Superior temporal gyrus (tissue), 1 donor: ENCODE data around the gene FAM210A.

Experiments
- DNase-seq: peaks from one replicate; pipeline ENCODE4 v3.0.0-alpha.2; 2016; ENCODE audit errors: extremely low spot score

Gene FAM210A

DNA sequence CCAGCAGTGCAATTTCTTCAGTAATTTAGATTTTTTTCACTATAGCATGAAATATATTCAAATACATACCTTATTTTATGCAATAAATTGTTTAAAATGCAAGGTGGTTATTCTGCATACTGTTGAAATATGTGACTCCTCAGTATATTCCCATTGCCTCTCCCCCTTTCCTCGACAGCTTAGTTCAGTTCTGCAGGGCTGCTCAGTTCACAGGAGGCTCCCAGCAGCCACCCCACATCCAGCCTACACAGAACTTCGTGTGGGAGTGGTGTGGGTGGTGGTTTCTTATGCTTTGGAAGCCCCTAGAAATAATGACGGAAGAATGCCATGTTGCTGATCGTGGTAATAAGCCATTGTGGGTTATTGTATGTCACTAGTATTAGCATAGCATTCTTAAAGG is 79.7 kb downstream of the FAM210A start:
- no peak for DNase-seq

- no peak for DNase-seq
These were observed 81.3 kb downstream of the FAM210A start for GRCh38 chr18:13645093-13645492.

GRCh38 chr18:13643261-13643751 is 83.1 kb downstream of the FAM210A start:
- no peak for DNase-seq

DNA sequence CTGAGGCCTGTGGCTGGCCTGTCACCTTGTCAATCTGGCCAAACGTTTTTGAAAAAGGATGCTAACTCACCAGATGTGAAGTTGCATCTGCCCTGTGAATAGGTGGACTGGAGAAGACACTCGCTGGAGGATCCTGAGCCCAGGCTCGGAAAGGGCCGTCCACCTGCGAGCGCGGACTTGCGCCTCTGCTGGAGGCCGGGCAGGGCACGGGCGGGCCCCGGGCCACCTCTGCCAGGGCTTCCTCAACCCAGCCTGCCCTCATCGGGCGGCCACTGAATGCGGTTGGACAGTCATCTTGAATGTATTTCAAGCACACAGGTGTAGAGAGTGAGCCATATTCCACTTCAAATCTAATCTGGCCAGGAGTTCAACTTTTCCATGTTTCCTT is 83.9 kb downstream of the FAM210A start:
- DNase-seq, result no peak

DNA sequence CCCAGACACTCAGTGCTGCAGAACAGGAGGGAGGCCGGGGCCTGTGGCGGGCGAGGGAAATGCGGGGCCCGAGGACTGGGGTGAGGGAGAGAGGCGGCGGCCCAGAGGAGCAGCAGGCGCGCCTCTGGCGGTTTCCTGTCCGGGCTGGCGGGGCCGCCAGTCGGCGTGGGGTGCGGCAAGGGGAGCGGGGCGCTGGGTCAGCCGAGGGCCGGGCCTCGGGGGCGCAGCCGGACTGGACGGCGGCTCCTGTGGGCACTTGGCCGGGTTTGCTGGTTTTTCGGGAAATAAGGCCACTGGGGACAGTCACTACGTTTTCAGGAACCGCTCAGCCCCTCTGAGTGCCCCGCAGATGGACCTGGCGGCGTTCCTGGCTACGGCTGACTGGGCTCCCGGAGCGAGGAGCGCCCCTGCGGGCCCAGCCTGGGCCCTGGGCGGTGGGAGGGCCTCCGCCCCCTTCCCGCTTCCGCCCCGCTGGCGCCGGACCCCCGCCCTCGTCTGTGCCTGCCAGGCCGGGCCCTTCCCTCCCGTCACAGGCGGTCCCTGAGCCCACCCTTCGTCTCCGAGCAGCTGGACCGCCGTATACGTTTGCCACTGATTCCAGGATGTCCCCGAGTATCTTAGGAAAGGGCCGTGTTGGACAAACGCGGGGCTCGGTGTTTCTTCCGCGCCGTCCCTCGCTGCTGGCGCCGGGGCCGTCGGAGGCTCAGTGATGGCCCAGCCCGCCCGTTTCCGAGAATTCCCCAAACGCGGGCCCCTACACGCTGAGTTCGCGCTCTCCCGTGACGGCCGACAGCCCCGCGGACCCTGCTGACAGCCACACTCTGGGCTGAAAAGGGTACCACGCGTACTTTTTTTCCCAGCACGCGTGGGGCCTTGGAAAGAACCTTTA is 84.6 kb downstream of the FAM210A start:
- DNase-seq, result no peak

DNA sequence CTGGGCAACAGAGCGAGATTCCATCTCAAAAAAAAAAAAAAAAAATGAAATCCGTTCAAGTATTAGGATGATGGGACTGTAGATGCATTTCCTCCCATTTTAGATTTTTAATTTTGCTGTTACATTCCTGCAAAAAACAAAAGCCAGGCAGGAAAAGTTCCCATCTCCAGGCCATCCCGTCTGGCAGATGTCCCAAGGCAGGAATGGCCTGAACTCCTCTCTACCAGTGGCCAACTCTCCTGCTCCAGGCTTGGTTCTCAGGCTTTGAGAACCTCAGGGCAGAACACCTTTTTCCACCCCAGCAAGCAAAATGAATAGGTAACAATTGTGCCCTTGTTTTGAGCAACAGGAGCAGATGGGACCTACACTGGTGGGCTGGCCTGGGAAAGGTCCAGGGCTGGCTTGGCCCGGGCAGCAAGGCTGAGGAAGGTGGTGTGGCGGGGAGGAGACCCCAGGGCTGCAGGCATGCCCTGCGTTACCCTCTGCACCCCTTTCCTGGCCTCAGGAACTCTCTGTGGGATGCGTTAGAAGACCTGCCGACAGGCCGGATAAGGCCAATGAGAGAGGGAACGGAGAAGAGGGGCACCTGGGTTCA is 86.0 kb downstream of the FAM210A start:
- no peak for DNase-seq

DNA sequence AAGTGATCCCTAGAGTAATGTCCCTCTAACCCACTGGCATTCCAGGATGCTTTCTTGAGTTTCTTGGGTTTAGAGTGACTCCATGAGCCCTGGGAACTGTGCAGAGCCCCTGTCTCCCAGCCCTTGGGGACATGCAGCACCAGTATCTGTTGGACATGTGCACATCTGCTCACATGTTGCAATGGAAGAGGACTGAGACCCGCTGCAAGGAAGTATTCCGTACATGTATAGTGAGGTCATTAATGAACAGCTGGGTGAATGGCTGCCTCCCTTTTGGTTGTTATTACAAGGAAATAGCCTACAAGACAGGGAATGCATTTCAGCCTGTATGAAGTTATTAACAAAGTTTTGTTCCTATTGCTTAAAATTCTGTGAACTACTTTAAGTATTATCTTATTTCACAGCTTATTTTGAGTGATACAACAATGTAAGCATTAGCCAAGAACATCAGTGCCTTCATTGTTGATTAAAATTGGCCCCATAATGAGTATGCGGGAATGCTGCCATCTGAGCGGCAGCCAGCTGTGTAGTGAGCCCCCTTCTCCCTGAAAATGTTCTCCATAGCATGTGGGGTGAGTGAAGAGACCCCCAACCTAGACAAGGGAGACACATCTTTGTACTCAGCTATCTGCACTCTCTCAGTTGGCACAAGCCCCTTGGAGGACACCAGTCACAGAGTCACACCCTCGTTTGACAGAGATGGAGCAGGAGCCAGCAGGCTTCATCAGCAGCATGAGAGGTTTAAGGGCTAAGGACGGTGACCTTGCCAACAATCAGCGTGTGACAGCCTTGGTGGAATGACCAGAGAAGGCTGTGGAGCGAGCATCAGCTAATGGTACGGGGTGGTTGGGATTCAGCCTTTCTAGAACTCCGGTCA is 87.4 kb downstream of the FAM210A start:
- DNase-seq, result no peak

DNA sequence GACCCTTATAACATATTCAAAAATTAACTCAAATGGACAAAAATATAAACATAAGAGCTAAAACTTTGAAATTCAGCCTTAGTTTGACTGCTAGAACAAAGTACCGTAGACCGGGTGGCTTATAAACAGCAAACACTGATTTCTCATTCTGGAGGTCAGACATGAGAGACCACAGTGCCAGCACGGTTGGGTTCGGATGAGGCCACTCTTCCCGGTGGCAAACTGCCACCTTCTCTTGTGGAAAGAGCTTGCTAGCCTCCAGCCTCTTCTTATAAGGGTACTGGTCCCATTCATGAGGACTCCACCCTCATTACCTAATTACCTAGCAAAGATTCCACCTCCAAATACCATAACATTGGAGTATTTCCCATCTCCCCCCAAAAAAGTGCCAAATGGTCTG is 91.3 kb downstream of the FAM210A start:
- DNase-seq, result peak; percentile 77

- DNase-seq, result no peak
These were observed 92.7 kb downstream of the FAM210A start for GRCh38 chr18:13633700-13634099.

- no peak for DNase-seq
These were observed 95.6 kb downstream of the FAM210A start for GRCh38 chr18:13630716-13631268.

- peak; percentile 95 for DNase-seq
These were observed 96.3 kb downstream of the FAM210A start for GRCh38 chr18:13629841-13630715.

- peak; percentile 54 for DNase-seq
These were observed 98.1 kb downstream of the FAM210A start for GRCh38 chr18:13628211-13628610.

DNA sequence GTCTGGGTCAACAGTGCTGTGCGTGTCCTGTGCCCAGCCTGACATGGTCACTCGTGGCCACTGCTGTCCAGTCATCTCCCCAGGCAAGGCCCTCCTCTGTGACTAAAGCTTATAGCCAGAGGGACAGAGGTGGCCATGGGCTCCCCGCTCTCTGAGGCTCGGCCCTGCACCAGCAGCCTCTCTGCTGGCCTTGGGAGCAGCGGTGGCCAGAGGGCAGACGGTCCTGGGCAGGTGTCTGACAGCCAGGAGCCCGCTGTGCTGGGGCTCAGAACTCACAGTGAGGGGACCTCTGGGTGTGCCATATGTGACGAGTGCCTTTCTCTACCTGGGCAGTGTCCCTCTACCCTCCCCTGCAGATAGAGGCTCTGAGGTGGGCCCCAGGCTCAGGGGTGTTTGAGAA is 98.7 kb downstream of the FAM210A start:
- DNase-seq, result no peak

DNA sequence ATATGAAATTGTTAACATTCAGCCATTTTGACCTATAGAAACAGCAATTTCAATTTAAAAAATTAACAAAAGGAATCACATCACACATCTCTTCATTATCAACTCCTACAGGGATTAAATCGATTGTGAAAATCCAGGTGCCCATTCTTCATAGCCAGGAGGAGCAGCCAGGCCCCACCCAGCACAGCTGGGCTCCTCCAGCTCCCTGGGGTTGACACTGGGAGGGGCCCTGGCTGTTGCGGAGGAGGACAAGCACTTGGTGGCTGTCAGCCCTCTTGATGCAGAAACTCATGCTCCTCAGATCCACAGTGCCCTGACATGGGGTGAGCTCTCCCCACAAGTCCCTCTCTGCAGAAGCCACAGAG is 99.8 kb downstream of the FAM210A start:
- DNase-seq, result no peak

DNA sequence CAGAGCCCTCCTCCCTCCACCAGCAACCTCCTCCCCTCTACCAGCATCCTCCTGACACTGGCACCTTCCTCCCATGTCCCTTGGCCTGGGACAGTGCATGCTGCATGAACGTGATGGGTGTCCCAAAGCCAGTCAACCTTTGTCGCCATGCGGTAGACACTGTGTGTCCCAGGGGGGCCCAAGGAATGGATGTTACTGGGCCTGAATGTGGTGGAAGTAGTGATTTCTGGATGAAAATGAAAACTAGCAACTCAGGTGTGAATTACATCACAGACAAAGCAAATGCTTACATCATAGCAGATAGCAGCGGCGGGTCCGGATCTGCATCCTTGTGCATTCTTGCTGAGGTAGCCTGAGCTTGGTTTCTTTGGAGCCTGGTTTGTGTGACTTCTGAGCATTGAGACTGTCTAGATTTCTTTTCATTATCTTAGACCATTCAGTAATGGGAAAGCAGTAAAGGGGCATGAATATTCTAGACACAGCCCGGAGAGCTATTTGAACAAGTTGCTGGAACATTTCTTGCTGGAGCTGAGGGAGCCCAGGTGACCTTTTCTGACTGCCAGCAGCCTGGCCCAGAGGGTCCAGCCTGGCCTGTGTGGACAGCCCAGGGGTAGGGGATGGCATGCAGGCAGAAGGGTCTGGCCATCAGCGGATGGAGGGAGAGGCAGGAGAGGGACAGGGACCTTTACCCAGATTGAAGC is 100.4 kb downstream of the FAM210A start:
- DNase-seq, result no peak

DNA sequence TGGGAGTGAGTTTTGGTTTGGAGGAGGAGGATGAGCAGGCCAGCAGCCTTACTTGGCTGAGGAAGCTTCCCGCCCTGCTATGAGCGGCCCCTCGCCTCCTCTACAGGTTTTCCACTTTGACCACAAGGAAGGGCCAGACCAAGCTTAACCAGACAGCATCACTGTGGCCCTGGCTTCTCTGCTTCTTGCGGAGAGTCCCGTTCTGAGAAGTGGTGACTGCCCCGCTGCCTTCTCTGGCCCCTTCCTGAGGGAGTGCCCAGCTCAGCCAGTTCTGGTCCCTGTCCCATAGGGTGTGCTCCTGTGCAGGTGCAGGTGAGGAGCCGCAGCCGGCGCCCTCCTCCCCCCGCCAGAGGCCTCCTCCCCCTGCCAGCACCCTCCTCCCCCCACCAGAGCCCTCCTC is 101.0 kb downstream of the FAM210A start:
- no peak for DNase-seq

DNA sequence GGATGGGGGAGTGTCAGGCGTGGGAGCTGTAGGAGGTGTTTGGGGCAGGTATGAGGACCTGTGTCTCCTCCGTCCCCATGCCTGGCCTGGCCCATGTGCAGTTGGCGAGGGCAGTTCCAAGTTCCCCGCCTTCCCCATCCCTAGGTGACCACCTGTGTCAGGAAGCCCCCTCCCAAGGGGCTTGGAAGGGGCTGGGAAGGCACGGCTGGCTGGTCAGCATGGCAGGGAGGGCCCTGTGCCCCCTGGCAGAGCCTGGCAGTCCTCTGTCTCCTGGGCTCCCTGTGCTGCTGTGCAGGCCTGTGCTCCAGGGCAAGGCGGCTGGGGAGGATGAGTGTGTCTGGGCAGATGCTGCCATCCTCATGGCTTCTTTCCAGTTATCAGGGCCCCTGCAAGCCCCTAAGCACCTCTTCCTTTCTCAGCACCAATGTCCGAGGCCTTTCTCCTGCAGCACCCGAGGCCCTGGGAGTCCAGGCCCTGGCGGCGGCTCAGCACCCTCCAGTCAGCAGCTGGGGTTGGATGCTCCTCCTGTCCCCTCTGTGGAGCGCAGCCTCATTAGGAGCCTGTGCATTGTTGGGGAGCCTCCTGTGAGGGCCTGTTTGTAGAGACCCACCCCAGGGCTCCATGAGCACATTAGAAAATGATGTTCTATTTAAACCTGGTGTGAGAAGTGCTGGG is 101.7 kb downstream of the FAM210A start:
- DNase-seq, result no peak

- DNase-seq, result no peak
These were observed 102.5 kb downstream of the FAM210A start for GRCh38 chr18:13623871-13624270.

DNA sequence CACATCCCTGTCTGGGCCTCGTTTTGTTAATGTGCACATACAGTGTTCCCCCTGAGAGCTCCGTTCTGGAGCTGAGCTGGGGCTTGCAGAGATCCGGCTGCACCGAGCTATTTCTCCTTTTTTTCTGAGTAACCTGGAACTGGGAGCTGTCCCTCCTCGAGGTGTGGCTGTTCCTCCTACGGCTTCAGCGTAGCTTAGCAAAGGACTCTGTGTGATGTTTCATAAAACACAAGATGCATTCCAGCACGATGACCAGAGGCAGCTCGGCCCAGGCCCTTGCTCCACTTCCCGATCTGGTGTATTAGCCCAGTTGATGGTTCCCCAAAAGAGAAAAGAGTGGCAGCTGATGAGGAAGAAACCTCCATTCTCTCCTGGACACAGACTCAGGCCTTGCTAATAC is 103.0 kb downstream of the FAM210A start:
- DNase-seq, result peak; percentile 38

DNA sequence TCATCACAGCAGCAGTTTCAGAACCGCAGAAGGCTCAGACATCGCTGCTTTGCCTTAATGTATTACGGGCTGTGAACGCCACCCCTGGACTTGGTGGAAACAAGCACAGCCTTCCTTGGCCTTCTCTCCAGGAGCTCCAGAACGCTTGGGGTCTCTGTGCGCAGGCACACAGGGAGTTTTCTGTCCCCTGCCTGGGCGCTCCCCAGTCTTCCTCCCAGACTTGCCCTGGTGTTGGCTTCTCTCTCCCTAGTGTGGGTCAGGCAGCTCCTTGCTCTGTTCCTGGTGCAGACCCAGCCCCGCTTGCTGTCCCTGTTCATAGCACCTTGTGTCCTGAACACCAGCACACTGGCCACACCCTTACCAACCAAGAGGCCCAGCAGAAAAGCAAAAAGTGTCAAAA is 103.6 kb downstream of the FAM210A start:
- no peak for DNase-seq
